BLaER1 (cell line): Measurements from ENCODE around the gene PPFIA1.

Source experiments
- H3K27ac ChIP-seq: shearing (Covaris generic); formaldehyde crosslinking; 2 replicates; pipeline ENCODE4 v1.8.1; 2022
- H3K27me3 ChIP-seq: shearing (Covaris generic); formaldehyde crosslinking; 2 replicates; pipeline ENCODE4 v1.8.1; 2022
- H3K36me3 ChIP-seq: shearing (Covaris generic); formaldehyde crosslinking; 2 replicates; pipeline ENCODE4 v1.8.1; 2022
- H3K4me1 ChIP-seq: shearing (Covaris generic); formaldehyde crosslinking; 2 replicates; pipeline ENCODE4 v1.8.1; 2022
- H3K4me2 ChIP-seq: shearing (Covaris generic); formaldehyde crosslinking; 2 replicates; pipeline ENCODE4 v1.8.1; 2022
- H3K4me3 ChIP-seq: shearing (Covaris generic); formaldehyde crosslinking; 2 replicates; pipeline ENCODE4 v1.8.1; 2022
- H3K9ac ChIP-seq: shearing (Covaris generic); formaldehyde crosslinking; 2 replicates; pipeline ENCODE4 v1.8.1; 2022
- H3K9me3 ChIP-seq: shearing (Covaris generic); formaldehyde crosslinking; 2 replicates; pipeline ENCODE4 v1.8.1; 2022
- H4K20me1 ChIP-seq: shearing (Covaris generic); formaldehyde crosslinking; 2 replicates; pipeline ENCODE4 v1.8.1; 2022
- Cebpa-rat ChIP-seq: shearing (Covaris generic); IDR thresholded peaks from 2 replicates; pipeline ENCODE4 v1.8.1; 2022

PPFIA1 gene

DNA sequence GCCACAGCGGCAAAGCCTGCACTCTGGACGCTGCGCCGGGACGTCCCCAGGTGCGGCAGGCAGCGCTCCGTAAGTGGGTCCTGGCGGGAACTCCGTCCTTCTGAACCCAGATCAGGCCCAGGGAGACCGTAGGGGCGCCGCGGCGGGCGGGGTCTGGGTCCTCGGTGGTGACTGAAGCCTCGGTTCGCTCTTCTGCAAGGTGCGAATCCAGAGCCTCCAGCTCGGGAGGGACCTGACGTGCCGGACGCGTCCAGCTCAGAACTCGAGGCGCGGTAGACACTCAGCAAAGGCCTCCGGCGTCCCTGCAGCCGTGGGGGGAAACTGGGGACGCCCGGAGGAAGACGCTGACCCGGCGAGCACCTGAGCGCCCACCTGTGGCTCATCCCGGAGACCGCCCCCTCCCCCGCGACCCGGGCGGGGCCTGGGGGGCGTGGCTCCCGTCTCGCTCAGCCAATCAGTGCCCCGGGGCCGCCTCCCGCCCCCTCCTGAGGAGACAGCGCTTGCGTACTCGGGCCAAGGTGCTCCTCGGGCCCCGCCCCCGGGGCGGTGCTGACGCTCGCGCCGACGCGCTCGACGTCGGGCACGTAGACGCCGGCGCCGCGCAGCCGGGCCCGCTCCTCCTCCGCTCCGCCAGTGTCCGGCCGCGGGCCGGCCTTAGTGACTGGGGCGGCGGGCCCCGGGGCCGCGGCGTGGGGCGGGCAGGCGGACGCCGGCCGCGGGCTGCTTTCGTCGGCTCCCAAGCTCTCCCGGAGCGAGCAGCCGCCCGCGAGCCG is at the start of gene PPFIA1:
PPFIA1 (plus strand) TSS at position 587 of the 773 bp plus-strand sequence. CDS start 1,483 bp downstream, outside the sequence.
- Histone ChIP-seq H3K4me1 (peaks cover 37% of the 10 kb centered on the region), H3K9ac (peak within 1 kb of the TSS; percentile 92), H3K4me2 (peak within 1 kb of the TSS; percentile 100), H3K4me3 (peak within 1 kb of the TSS; percentile 99), H3K27ac (peak within 1 kb of the TSS; percentile 89), H3K9me3 (no peaks in the 10 kb centered on the region), H3K36me3 (peaks cover 33% of the 10 kb centered on the region), H4K20me1 (peaks cover 46% of the 10 kb centered on the region), H3K27me3 (no peaks in the 10 kb centered on the region)
- no peak for TF ChIP-seq Cebpa-rat

GRCh38 chr11:70220920-70221319 is 49.6 kb upstream of the PPFIA1 start:
- H3K4me1 ChIP-seq = no peaks in the 10 kb centered on the region
- H3K27ac ChIP-seq = no peak overlapping the region
- no peaks in the 10 kb centered on the region for H3K9me3 ChIP-seq
- H3K9ac ChIP-seq = no peak overlapping the region
- no peaks in the 10 kb centered on the region for H4K20me1 ChIP-seq
- no peak for TF ChIP-seq Cebpa-rat
- H3K36me3 ChIP-seq = no peaks in the 10 kb centered on the region
- no peak overlapping the region for H3K4me2 ChIP-seq
- no peak overlapping the region for H3K4me3 ChIP-seq
- H3K27me3 ChIP-seq = no peaks in the 10 kb centered on the region

DNA sequence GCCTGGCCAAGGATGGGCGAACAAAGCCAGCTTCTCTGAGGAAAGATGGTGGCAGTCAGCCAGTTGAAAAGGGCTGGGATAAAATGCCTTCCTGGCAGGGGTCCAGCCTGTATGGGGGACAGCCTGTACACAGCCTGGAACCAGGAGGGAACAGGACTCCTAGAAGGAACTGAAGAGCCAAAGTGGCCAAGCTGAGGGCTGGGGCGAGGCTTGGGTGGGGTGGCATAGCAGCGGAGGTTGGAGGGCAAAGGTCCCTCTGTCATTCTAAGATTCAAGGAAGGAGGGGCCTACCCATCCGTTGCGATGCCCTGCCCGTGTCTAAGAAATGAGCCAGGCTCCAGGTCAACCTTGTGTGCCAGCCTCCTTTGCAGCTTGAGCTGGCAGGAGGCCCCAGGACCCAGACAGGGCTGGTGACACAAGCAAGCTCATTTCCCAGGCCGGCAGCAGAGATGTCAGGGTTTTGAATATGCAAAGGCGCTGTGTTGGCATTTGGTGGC is 44.8 kb upstream of the PPFIA1 start:
- no peaks in the 10 kb centered on the region for H3K9me3 ChIP-seq
- no peaks in the 10 kb centered on the region for H3K27me3 ChIP-seq
- H4K20me1 ChIP-seq = no peaks in the 10 kb centered on the region
- H3K9ac ChIP-seq = no peak overlapping the region
- no peak overlapping the region for H3K27ac ChIP-seq
- H3K4me1 ChIP-seq = peaks cover 25% of the 10 kb centered on the region
- no peak for TF ChIP-seq Cebpa-rat
- H3K36me3 ChIP-seq = no peaks in the 10 kb centered on the region
- H3K4me2 ChIP-seq = no peak overlapping the region
- no peak overlapping the region for H3K4me3 ChIP-seq

GRCh38 chr11:70226183-70226582 is 44.3 kb upstream of the PPFIA1 start:
- Histone ChIP-seq H3K9me3 (no peaks in the 10 kb centered on the region), H3K9ac (no peak overlapping the region), H4K20me1 (no peaks in the 10 kb centered on the region), H3K27me3 (no peaks in the 10 kb centered on the region), H3K4me2 (no peak overlapping the region), H3K4me1 (peaks cover 29% of the 10 kb centered on the region), H3K36me3 (no peaks in the 10 kb centered on the region), H3K27ac (no peak overlapping the region), H3K4me3 (no peak overlapping the region)
- no peak for TF ChIP-seq Cebpa-rat

DNA sequence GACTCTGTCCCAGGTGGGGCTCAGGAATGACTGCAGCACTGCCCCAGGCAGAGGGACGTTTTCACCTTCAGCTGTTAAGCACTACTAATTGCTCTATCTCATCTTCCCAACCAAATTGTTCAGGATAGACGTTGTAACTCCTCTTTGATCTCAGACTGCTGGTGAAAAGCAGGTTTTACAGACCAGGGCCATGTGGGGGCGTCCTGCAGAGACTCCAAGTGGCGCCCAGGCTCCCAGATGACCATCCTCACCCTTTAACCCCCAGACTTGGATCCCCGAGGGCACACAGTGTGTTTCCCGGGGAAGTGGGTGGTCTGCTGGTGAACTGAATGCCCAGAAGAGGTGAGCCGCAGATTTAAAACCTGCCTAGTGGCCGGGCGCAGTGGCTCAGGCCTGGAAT is 43.5 kb upstream of the PPFIA1 start:
- no peak for TF ChIP-seq Cebpa-rat
- no peaks in the 10 kb centered on the region for H3K27me3 ChIP-seq
- H3K9ac ChIP-seq = no peak overlapping the region
- H3K4me1 ChIP-seq = peaks cover 31% of the 10 kb centered on the region
- peak overlapping the region; percentile 60; the same call in 1 of the 2 replicates for H3K4me2 ChIP-seq
- H3K27ac ChIP-seq = no peak overlapping the region
- no peak overlapping the region for H3K4me3 ChIP-seq
- H4K20me1 ChIP-seq = no peaks in the 10 kb centered on the region
- H3K36me3 ChIP-seq = no peaks in the 10 kb centered on the region
- no peaks in the 10 kb centered on the region for H3K9me3 ChIP-seq

DNA sequence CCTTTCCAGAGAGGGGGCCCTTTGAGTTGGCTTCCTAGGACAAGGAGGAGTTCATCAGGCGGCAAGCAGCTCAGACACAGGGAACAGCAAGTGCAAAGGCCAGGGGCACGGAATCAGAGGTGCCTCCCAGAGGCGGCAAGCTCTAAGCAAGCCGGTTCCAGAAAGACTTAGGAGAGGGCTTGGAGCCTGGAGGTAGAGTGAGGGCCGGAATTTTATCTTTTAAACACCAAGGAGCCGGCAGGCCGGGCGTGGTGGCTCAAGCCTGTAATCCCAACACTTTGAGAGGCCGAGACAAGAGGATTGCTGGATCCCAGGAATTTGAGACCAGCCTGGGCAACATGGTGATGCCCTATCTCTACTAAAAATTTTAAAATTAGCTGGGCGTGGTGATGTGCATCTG is 40.8 kb upstream of the PPFIA1 start:
- H3K4me1 ChIP-seq = peaks cover 31% of the 10 kb centered on the region
- H3K27ac ChIP-seq = no peak overlapping the region
- no peaks in the 10 kb centered on the region for H3K27me3 ChIP-seq
- H3K9me3 ChIP-seq = no peaks in the 10 kb centered on the region
- H3K4me2 ChIP-seq = no peak overlapping the region
- H3K9ac ChIP-seq = no peak overlapping the region
- H4K20me1 ChIP-seq = no peaks in the 10 kb centered on the region
- H3K36me3 ChIP-seq = no peaks in the 10 kb centered on the region
- no peak overlapping the region for H3K4me3 ChIP-seq
- no peak for TF ChIP-seq Cebpa-rat

- no peak overlapping the region for H3K4me3 ChIP-seq
- H3K4me1 ChIP-seq = peaks cover 31% of the 10 kb centered on the region
- no peak overlapping the region for H3K27ac ChIP-seq
- no peaks in the 10 kb centered on the region for H3K9me3 ChIP-seq
- H3K4me2 ChIP-seq = peak overlapping the region; percentile 22; the same call in 1 of the 2 replicates
- H4K20me1 ChIP-seq = no peaks in the 10 kb centered on the region
- no peak for TF ChIP-seq Cebpa-rat
- no peaks in the 10 kb centered on the region for H3K27me3 ChIP-seq
- H3K36me3 ChIP-seq = no peaks in the 10 kb centered on the region
- H3K9ac ChIP-seq = no peak overlapping the region
These were observed 40.2 kb upstream of the PPFIA1 start for GRCh38 chr11:70230151-70230839.

- Histone ChIP-seq H3K27me3 (no peaks in the 10 kb centered on the region), H3K4me3 (no peak overlapping the region), H4K20me1 (no peaks in the 10 kb centered on the region), H3K4me2 (peak overlapping the region; percentile 22), H3K4me1 (peaks cover 31% of the 10 kb centered on the region), H3K27ac (no peak overlapping the region), H3K9me3 (no peaks in the 10 kb centered on the region), H3K9ac (no peak overlapping the region), H3K36me3 (no peaks in the 10 kb centered on the region)
- TF ChIP-seq Cebpa-rat = no peak
These were observed 39.4 kb upstream of the PPFIA1 start for GRCh38 chr11:70230840-70231710.

- TF ChIP-seq Cebpa-rat = no peak
- H3K27ac ChIP-seq = no peak overlapping the region
- H3K4me2 ChIP-seq = no peak overlapping the region
These were observed 37.5 kb upstream of the PPFIA1 start for GRCh38 chr11:70233034-70233433.

More at GRCh38 chr11:70233034-70233433, 37.5 kb upstream of the PPFIA1 start:
- H3K27me3 ChIP-seq = no peaks in the 10 kb centered on the region
- no peaks in the 10 kb centered on the region for H3K9me3 ChIP-seq
- H3K9ac ChIP-seq = no peak overlapping the region
- no peaks in the 10 kb centered on the region for H3K36me3 ChIP-seq
- no peaks in the 10 kb centered on the region for H4K20me1 ChIP-seq
- peaks cover 15% of the 10 kb centered on the region for H3K4me1 ChIP-seq
- no peak overlapping the region for H3K4me3 ChIP-seq
